HG02938 (cell line): ENCODE results near the gene PLXNA2.

ENCODE experiments used
- ATAC-seq: cut with Tn5 transposase; IDR thresholded peaks from one replicate; pipeline ENCODE4 v1.9.1; 2021; ENCODE audit warnings: mild to moderate bottlenecking, moderate library complexity; ENCODE audit not compliant: unreplicated experiment

Gene PLXNA2

DNA sequence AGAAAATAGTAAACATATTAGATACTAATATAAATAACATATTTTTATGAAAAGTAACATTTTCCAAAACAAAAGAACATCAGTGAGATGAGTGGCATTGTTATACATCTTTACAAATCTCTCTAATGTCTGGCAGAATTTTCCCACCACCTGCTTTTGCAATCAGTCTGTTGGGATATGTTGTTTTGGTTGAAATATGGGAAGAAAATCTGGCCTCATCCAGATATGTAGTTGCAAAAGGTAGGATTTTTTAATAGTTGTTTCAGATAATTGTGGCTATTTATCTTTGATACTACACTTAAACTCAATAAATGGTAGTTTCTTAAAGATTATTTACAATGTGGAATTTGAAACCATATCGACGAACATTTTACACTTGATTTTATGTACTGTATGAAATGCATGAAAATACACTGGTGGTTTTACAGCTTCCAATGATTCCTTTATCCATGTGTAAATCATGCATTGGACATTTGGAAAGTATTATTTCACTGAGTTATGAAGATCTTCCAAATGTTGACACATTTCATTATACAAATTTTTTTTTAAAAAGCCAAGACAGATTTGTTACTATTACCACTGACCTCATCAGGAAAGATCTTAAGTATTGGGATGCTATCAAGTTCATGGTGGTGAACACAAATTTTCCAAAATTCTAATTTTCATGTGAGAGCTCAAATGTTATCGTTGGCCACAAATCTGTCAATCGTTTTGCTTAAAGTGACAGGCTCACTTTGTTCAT lies 259.2 kb downstream of the PLXNA2 start:
- ATAC-seq = no peak

DNA sequence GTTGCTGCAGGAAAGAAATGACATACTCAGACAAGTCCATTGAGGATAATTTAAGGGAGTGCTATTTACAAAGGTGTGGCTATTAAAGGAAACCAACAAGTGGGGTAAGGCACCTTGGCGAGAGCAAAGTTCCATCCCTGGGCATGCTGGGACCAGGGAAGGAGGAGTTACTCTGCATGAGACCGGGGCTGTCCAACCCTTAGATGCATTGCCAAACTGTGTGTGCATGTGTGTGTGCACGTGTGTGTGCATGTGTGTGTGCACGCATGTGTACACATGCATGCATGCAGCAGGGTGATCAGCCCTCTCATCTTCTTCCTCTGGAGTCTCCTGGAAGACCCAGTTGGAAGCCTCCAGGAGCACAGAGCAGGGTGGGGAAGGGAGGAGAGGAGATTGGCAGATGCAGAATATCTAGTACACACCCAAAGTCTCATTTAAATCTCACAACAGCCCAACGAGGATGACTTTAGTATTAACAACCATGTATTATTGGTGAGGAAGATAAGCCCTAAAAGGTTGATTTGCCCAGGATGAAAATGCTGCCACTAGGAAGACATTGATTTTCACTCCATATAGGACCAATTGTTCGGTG lies 261.0 kb downstream of the PLXNA2 start:
- ATAC-seq = no peak

DNA sequence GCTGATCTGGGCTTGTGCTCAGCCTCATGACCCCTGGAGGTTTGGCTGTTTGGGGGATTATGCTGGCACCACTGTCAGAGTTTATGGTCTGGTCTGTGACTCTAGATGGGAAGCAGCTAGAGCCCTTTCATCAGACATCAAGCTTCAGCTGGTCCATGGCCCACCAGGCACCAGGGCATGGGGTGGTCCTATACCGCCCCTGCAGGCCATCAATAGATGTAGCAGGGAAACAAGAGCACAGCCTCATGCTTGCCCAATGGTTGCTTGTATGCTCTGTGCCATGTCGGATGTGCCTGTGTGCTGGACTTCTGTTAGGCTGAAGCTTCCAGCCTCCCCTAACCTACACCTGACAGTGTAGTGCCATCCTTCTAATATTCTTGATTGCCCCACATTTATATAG lies 262.2 kb downstream of the PLXNA2 start:
- ATAC-seq = peak; percentile 76

DNA sequence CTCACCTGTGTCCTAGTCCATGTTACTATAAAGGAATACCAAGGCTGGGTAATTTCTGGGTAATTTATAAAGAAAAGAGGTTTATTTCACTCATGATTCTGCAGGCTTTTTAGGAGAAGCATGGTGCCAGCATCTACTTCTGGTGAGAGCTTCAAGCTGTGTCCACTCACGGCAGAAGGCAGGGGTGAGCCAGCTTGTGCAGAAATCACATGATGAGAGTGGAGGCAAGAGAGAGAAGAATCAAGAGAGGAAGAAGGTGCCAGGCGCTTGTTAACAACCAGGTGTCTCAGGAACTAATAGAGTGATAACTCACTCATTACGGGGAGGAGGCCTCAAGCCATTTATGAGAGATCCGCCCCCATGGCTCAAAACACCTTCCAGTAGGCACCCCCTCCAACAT lies 265.7 kb downstream of the PLXNA2 start:
- ATAC-seq = no peak

DNA sequence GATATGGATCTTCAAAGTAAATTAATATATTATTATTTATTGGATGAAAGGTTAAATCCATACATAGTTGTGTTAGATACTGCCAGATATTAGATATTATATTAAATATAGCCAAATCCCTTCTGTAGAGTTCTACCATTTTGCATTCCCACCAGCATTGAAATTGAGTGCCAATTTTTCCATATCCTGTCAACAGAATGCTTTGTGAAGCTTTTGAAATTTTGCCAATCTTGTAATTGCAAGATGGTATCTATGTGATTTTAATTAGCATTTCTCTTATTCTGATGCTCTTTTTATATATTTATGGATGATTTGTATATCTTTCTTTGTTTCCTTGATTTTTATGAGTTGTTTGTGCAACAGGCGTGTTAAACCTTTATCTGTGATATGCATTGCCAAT lies 266.3 kb downstream of the PLXNA2 start:
- ATAC-seq = no peak

DNA sequence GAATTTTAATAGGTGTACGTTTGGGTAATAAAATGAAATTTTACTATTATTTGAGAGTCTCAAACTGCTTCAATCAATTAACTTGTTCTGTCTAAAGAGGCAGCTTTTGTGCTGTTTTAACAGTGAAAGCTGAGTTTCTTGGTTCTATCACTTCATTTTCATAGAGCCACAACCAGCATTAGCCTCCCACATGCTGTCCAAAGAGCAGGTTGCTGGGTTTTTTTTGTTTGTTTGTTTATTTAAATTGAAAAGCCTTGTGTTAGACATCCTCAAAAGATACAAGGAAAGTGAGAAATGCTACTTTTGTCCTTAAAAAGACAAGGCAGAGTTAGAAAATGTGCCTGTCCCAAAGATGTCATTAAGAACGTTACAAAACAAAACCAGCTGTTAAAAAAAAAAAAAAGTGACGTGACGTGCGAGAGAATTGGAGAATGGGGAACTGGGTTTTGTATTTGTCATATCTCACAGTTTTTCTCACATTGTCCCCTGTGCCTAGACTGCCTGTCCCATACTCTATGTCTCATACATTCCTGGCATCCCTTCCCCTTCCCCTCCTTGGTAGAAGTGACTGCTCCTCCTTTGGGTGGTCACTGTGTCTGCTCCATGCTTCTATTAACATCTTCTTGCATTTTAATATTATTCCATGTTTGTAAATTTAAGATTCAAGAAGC lies 270.2 kb downstream of the PLXNA2 start:
- no peak for ATAC-seq

DNA sequence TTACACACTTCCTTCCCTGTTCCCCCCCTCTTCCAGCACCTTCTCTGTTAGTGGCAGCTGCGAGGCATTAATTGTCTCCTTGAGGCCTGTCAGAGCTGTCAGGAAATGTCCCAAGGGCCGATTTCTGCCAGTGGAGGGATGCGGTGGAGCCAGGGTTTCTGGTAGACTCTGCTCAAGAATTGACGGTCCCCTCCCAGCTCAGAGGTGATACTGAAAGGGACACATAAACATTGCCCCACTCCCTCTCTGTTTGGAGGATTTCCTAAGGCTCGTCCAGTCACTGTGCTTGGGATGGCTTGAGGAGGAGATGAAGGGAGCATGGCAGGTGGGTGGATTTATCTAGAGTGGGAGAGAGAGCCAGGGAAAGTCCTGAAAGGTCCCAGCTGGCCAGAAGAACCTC lies 271.8 kb downstream of the PLXNA2 start:
- no peak for ATAC-seq
